Measurements from ENCODE around the gene NFE2. TPM values are rescaled to one million over a fixed set of nuclear protein-coding genes. Genes with fewer than 3 reads are reported as not detected.

Gene NFE2
- total RNA-seq, 2 donors from 2014 or later: 1.1 TPM; not detected in 1

DNA sequence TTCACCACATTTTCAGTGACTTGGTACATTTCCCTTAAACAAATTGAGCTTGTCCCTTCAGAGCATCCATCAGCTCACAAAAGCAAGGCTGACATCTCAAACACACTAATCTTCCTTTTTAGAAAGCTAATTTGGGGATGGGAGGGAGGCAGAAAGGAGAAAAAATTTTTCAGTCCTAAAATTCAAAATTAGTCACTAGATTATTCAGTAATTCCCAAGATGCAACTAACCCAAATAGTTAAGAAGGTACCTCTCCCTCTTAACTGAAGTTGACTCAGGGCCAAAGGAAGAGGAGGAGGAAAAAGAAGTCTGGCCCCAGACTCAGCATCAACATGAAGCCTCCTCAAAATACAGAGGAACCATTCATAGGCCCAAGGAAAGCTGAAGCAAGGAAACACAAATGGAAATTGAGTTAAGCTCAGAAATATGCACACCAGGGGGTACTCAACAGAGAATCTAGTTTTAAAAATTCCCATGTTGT, 42.6 kb downstream of the NFE2 start:
- intact Hi-C loops (cut with DNase I): no loop called here
- no peaks in the 10 kb centered on the region for H3K27me3 ChIP-seq (replicated peaks; ENCODE audit: insufficient read depth)
- no peaks in the 10 kb centered on the region for H3K9me3 ChIP-seq
- H3K4me1 ChIP-seq (replicated peaks): peaks cover 3% of the 10 kb centered on the region
- H3K36me3 ChIP-seq: no peaks in the 10 kb centered on the region
- H3K4me3 ChIP-seq: no peak overlapping the region
- DNase-seq (ENCODE audit: low spot score): no peak
- no peak overlapping the region for H3K27ac ChIP-seq
- no peak for TF ChIP-seq POLR2A (IDR thresholded peaks at IDR 0.05)
- no peak for TF ChIP-seq POLR2AphosphoS5 (IDR thresholded peaks at IDR 0.05)
- TF ChIP-seq, protein P1, sequence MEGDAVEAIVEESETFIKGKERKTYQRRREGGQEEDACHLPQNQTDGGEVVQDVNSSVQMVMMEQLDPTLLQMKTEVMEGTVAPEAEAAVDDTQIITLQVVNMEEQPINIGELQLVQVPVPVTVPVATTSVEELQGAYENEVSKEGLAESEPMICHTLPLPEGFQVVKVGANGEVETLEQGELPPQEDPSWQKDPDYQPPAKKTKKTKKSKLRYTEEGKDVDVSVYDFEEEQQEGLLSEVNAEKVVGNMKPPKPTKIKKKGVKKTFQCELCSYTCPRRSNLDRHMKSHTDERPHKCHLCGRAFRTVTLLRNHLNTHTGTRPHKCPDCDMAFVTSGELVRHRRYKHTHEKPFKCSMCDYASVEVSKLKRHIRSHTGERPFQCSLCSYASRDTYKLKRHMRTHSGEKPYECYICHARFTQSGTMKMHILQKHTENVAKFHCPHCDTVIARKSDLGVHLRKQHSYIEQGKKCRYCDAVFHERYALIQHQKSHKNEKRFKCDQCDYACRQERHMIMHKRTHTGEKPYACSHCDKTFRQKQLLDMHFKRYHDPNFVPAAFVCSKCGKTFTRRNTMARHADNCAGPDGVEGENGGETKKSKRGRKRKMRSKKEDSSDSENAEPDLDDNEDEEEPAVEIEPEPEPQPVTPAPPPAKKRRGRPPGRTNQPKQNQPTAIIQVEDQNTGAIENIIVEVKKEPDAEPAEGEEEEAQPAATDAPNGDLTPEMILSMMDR (IDR thresholded peaks at IDR 0.05): no peak

DNA sequence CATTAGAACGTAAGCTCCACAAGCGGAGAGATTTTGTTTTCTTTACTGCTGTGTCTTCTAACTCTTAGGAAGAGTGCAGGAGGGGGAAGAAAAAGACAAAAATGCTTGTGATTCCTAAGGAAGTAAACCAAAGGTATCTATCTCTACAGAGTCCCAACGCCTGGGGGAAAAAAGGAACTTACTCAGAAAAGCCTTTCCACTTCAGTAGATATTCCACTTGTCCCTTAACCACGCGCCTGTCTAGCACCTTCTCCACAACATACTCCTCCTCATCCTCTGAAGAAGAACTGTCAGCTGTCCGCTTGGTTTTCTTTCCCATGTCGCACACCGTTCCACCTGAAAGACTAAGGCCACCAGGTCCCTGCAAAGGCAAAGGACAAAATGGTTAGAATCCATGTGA, 43.5 kb downstream of the NFE2 start:
- Histone ChIP-seq H3K4me3 (no peak overlapping the region), H3K9me3 (no peaks in the 10 kb centered on the region), H3K27ac (no peak overlapping the region), H3K4me1 (replicated peaks) (peaks cover 3% of the 10 kb centered on the region), H3K36me3 (no peaks in the 10 kb centered on the region), H3K27me3 (replicated peaks; ENCODE audit: insufficient read depth) (no peaks in the 10 kb centered on the region)
- intact Hi-C loops (cut with DNase I): no loop called here
- no peak for DNase-seq (ENCODE audit: low spot score)
- WGBS: 88% methylated on average over 8 of the region's 8 CpGs
- TF ChIP-seq, protein P1 (IDR thresholded peaks at IDR 0.05): no peak
- TF ChIP-seq POLR2A (IDR thresholded peaks at IDR 0.05) (no peak), POLR2AphosphoS5 (IDR thresholded peaks at IDR 0.05) (no peak)

DNA sequence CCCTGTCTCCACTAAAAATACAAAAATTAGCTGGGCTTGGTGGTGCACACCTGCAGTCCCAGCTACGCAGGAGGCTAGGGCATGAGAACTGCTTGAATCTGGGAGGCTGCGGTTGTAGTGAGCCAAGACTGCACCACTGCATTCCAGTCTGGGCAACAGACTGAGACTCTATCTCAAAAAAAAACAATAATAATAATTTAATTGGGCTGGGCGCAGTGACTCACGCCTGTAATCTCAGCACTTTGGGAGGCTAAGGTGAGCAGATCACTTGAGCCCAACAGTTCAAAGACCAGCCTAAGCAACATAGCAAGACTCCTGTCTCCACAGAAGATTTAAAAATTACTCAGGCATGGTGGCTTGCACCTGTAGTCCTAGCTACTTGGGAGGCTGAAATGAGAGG, 47.6 kb downstream of the NFE2 start:
- Histone ChIP-seq H3K36me3 (no peaks in the 10 kb centered on the region), H3K9me3 (no peaks in the 10 kb centered on the region), H3K4me3 (no peak overlapping the region), H3K4me1 (replicated peaks) (no peaks in the 10 kb centered on the region), H3K27ac (no peak overlapping the region), H3K27me3 (replicated peaks; ENCODE audit: insufficient read depth) (no peaks in the 10 kb centered on the region)
- no peak for DNase-seq (ENCODE audit: low spot score)
- TF ChIP-seq, protein P1 (IDR thresholded peaks at IDR 0.05): no peak
- no peak for TF ChIP-seq POLR2AphosphoS5 (IDR thresholded peaks at IDR 0.05)
- TF ChIP-seq POLR2A (IDR thresholded peaks at IDR 0.05): no peak
- intact Hi-C loops (cut with DNase I): no loop called here
- 91% methylated on average over 4 of the region's 4 CpGs for WGBS

DNA sequence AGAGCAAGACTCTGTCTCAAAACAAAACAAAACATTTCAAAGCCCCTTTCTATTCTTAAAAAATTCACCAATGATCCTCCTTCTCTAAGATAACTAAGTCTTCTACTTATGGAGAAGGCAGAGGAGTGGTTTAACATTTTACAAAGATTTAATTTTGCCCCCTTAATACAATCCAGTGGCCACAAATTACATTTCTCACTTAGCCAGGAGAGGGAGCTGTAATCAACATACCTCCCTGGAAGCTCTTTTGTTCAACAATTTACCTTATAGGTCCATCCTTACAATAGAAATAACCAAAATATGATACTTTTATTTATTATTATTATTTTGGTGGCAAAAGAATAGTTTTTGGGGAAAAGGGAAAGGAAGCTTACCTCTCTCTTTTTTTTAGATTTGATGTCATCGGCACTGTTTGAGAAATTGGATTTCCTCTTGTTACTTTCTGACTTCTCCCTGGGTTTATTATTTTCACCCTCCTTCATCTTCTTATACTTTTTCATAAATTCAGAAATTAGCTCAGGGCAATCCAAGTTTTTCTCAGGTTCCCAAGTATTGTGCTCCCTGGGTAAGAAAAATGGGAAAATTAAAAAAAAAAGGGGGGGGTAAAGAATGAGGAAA, 49.0 kb downstream of the NFE2 start:
- intact Hi-C loops (cut with DNase I): no loop called here
- Histone ChIP-seq H3K27me3 (replicated peaks; ENCODE audit: insufficient read depth) (no peaks in the 10 kb centered on the region), H3K36me3 (no peaks in the 10 kb centered on the region), H3K27ac (no peak overlapping the region), H3K9me3 (no peaks in the 10 kb centered on the region), H3K4me3 (no peak overlapping the region), H3K4me1 (replicated peaks) (no peaks in the 10 kb centered on the region)
- DNase-seq (ENCODE audit: low spot score): no peak
- 92% methylated on average over 1 of the region's 1 CpG for WGBS
- TF ChIP-seq POLR2AphosphoS5 (IDR thresholded peaks at IDR 0.05): peak; percentile 9
- TF ChIP-seq, protein P1 (IDR thresholded peaks at IDR 0.05): peak in 3 of 4 experiments; percentile 44 to 73 (median 66)
- TF ChIP-seq POLR2A (IDR thresholded peaks at IDR 0.05): no peak

DNA sequence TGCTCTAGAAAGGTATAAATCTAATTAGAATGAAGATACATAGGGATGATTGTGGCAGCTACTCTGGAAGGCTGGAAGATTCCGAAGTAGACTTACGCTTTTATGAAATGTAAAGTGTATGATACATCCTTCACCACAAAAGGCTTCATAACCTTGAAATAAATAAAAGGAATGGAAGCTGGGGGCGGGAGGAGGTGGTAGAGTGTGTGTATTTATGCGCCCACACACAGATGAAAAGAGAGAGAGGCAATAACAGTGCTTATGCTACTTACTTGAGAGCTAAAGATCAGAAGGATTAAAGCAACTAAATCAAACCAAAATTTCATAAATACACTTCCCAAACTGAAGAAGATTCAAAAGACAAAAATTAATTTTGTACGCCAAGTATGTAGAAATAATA, 51.3 kb downstream of the NFE2 start:
- no peak overlapping the region for H3K4me3 ChIP-seq
- no peak overlapping the region for H3K27ac ChIP-seq
- 92% methylated on average over 5 of the region's 5 CpGs for WGBS
- H3K27me3 ChIP-seq (replicated peaks; ENCODE audit: insufficient read depth): no peaks in the 10 kb centered on the region
- no peaks in the 10 kb centered on the region for H3K9me3 ChIP-seq
- intact Hi-C loops (cut with DNase I): loop anchor here (5.0 kb wide), 1 partner anchor 33 kb away; the partner anchor contains the start of genes CBX5 and HNRNPA1
- TF ChIP-seq, protein P1 (IDR thresholded peaks at IDR 0.05): no peak
- no peak for TF ChIP-seq POLR2AphosphoS5 (IDR thresholded peaks at IDR 0.05)
- no peak for TF ChIP-seq POLR2A (IDR thresholded peaks at IDR 0.05)
- no peaks in the 10 kb centered on the region for H3K4me1 ChIP-seq (replicated peaks)
- H3K36me3 ChIP-seq: no peaks in the 10 kb centered on the region
- no peak for DNase-seq (ENCODE audit: low spot score)

All from prostate gland (tissue), 2 donors.